HUES48 (cell line): ENCODE data around the gene OBP2A.

Experiments
- H3K27ac ChIP-seq: one replicate; pipeline ENCODE4 v1.7.0; 2013; ENCODE audit warnings: low read depth, low read length, inconsistent platforms
- H3K27me3 ChIP-seq: 2 replicates; pipeline ENCODE4 v1.6.1; 2013; ENCODE audit warnings: mild to moderate bottlenecking, low read length; ENCODE audit not compliant: control insufficient read depth, insufficient read depth
- H3K36me3 ChIP-seq: 2 replicates; pipeline ENCODE4 v1.6.1; 2013; ENCODE audit warnings: low read length; ENCODE audit not compliant: control insufficient read depth, insufficient read depth
- H3K4me1 ChIP-seq: 2 replicates; pipeline ENCODE4 v1.6.1; 2013; ENCODE audit warnings: mild to moderate bottlenecking, low read length; ENCODE audit not compliant: control insufficient read depth, insufficient read depth
- H3K4me3 ChIP-seq: 2 replicates; pipeline ENCODE4 v1.5.1; 2013; ENCODE audit warnings: mild to moderate bottlenecking, low read depth, low read length
- H3K9ac ChIP-seq: 2 replicates; pipeline ENCODE4 v1.6.1; 2013; ENCODE audit warnings: mild to moderate bottlenecking, low read depth, low read length, moderate library complexity
- H3K9me3 ChIP-seq: 2 replicates; pipeline ENCODE4 v1.6.1; 2013; ENCODE audit warnings: low read length; ENCODE audit not compliant: control insufficient read depth, insufficient read depth

The OBP2A gene

GRCh38 chr9:135584934-135585333 is 39.0 kb downstream of the OBP2A start:
- Histone ChIP-seq H3K9me3 (no peaks in the 10 kb centered on the region; the same call in 1 of the 2 replicates), H3K27me3 (no peaks in the 10 kb centered on the region), H3K36me3 (no peaks in the 10 kb centered on the region), H3K9ac (no peak overlapping the region), H3K4me3 (no peak overlapping the region), H3K27ac (no peak overlapping the region), H3K4me1 (no peaks in the 10 kb centered on the region)

- H3K9me3 ChIP-seq = no peaks in the 10 kb centered on the region
- no peaks in the 10 kb centered on the region for H3K4me1 ChIP-seq
- H3K27me3 ChIP-seq = no peaks in the 10 kb centered on the region
- H3K9ac ChIP-seq = no peak overlapping the region
- H3K4me3 ChIP-seq = no peak overlapping the region
- H3K36me3 ChIP-seq = no peaks in the 10 kb centered on the region
- no peak overlapping the region for H3K27ac ChIP-seq
These were observed 40.7 kb downstream of the OBP2A start for GRCh38 chr9:135586601-135587109.

- H3K27ac ChIP-seq = no peak overlapping the region
- H3K9me3 ChIP-seq = no peaks in the 10 kb centered on the region
- no peaks in the 10 kb centered on the region for H3K27me3 ChIP-seq
- H3K4me1 ChIP-seq = no peaks in the 10 kb centered on the region
- no peak overlapping the region for H3K9ac ChIP-seq
- no peak overlapping the region for H3K4me3 ChIP-seq
- H3K36me3 ChIP-seq = no peaks in the 10 kb centered on the region
These were observed 41.7 kb downstream of the OBP2A start for GRCh38 chr9:135587658-135588057.

- Histone ChIP-seq H3K27ac (no peak overlapping the region), H3K9ac (no peak overlapping the region), H3K9me3 (no peaks in the 10 kb centered on the region), H3K27me3 (no peaks in the 10 kb centered on the region), H3K4me3 (no peak overlapping the region), H3K4me1 (no peaks in the 10 kb centered on the region), H3K36me3 (no peaks in the 10 kb centered on the region)
These were observed 42.4 kb downstream of the OBP2A start for GRCh38 chr9:135588371-135588770.

GRCh38 chr9:135588886-135589595 is 43.1 kb downstream of the OBP2A start:
- Histone ChIP-seq H3K4me1 (no peaks in the 10 kb centered on the region), H3K9ac (no peak overlapping the region), H3K36me3 (no peaks in the 10 kb centered on the region), H3K4me3 (no peak overlapping the region), H3K27me3 (no peaks in the 10 kb centered on the region), H3K9me3 (no peaks in the 10 kb centered on the region), H3K27ac (no peak overlapping the region)

- Histone ChIP-seq H3K4me3 (no peak overlapping the region), H3K27ac (no peak overlapping the region), H3K9ac (no peak overlapping the region), H3K9me3 (no peaks in the 10 kb centered on the region), H3K27me3 (no peaks in the 10 kb centered on the region), H3K36me3 (no peaks in the 10 kb centered on the region), H3K4me1 (no peaks in the 10 kb centered on the region)
These were observed 43.9 kb downstream of the OBP2A start for GRCh38 chr9:135589596-135590485.

GRCh38 chr9:135590486-135591079 is 44.7 kb downstream of the OBP2A start:
- no peaks in the 10 kb centered on the region for H3K4me1 ChIP-seq
- no peak overlapping the region for H3K9ac ChIP-seq
- H3K27me3 ChIP-seq = no peaks in the 10 kb centered on the region
- H3K4me3 ChIP-seq = no peak overlapping the region
- no peak overlapping the region for H3K27ac ChIP-seq
- H3K36me3 ChIP-seq = no peaks in the 10 kb centered on the region
- no peaks in the 10 kb centered on the region for H3K9me3 ChIP-seq

GRCh38 chr9:135591506-135592330 is 45.8 kb downstream of the OBP2A start:
- H3K9ac ChIP-seq = no peak overlapping the region
- no peaks in the 10 kb centered on the region for H3K9me3 ChIP-seq
- no peaks in the 10 kb centered on the region for H3K27me3 ChIP-seq
- no peak overlapping the region for H3K27ac ChIP-seq
- no peaks in the 10 kb centered on the region for H3K36me3 ChIP-seq
- H3K4me1 ChIP-seq = no peaks in the 10 kb centered on the region
- no peak overlapping the region for H3K4me3 ChIP-seq

- Histone ChIP-seq H3K36me3 (no peaks in the 10 kb centered on the region), H3K4me3 (no peak overlapping the region), H3K9ac (no peak overlapping the region), H3K27ac (no peak overlapping the region), H3K4me1 (no peaks in the 10 kb centered on the region), H3K27me3 (no peaks in the 10 kb centered on the region), H3K9me3 (no peaks in the 10 kb centered on the region)
These were observed 46.3 kb downstream of the OBP2A start for GRCh38 chr9:135592331-135592590.

- Histone ChIP-seq H3K27ac (no peak overlapping the region), H3K36me3 (no peaks in the 10 kb centered on the region), H3K4me3 (no peak overlapping the region), H3K4me1 (no peaks in the 10 kb centered on the region), H3K27me3 (no peaks in the 10 kb centered on the region), H3K9ac (no peak overlapping the region), H3K9me3 (no peaks in the 10 kb centered on the region)
These were observed 46.7 kb downstream of the OBP2A start for GRCh38 chr9:135592625-135593024.
